A673 (cell line): ENCODE results near the gene FLT1.

Experiments
- EZH2 ChIP-seq: fragments of 200-600 bp; sonication (generic); IDR thresholded peaks from 2 replicates; pipeline ENCODE4 v1.6.1; 2017; ENCODE audit warnings: borderline replicate concordance, low read depth, mild to moderate bottlenecking, mixed read lengths, antibody characterized with exemption, low read length; ENCODE audit not compliant: poor library complexity, severe bottlenecking
- TF ChIP-seq, protein P1 (sequence below): fragments of 300-800, 200-600 bp; sonication (generic); conservative IDR thresholded peaks from 2 replicates; pipeline ENCODE4 v1.5.1; 2017; ENCODE audit warnings: low read depth, mild to moderate bottlenecking, antibody characterized with exemption, low read length, moderate library complexity, mixed read lengths

DNA sequence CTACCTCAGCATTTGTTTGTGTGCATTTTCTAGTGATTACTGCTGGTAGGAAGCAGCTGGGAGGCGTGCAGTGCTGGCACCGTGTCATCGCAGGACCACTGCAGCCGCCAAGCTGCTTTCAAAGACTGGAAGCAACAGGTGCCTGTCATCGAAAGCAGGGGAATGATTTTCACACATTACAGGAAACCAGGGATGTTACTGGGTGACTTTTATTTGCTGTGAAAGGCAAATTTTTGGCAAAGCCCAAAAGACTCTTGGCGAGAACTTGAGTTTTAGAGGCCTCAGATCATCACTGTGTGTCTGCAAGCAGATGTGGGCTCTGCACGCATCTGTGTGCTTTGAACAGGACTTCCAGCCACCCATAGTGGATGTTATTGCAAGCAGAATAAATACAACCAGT, 176.4 kb downstream of the FLT1 start:
- TF ChIP-seq, protein P1, sequence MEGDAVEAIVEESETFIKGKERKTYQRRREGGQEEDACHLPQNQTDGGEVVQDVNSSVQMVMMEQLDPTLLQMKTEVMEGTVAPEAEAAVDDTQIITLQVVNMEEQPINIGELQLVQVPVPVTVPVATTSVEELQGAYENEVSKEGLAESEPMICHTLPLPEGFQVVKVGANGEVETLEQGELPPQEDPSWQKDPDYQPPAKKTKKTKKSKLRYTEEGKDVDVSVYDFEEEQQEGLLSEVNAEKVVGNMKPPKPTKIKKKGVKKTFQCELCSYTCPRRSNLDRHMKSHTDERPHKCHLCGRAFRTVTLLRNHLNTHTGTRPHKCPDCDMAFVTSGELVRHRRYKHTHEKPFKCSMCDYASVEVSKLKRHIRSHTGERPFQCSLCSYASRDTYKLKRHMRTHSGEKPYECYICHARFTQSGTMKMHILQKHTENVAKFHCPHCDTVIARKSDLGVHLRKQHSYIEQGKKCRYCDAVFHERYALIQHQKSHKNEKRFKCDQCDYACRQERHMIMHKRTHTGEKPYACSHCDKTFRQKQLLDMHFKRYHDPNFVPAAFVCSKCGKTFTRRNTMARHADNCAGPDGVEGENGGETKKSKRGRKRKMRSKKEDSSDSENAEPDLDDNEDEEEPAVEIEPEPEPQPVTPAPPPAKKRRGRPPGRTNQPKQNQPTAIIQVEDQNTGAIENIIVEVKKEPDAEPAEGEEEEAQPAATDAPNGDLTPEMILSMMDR, result no peak
- no peak for TF ChIP-seq EZH2
